CD8-positive, alpha-beta memory T cell (primary cell): ENCODE results near the gene KNDC1. TPM values are rescaled to one million over a fixed set of nuclear protein-coding genes. Genes with fewer than 3 reads are reported as not detected.
A peak's percentile ranks its signal among the peaks of the same experiment; 100 is the strongest.

Experiments used
- CTCF ChIA-PET: fragments of 350-600 bp; sonication (Branson Sonifier 250); formaldehyde crosslinking; loops from one replicate; lab custom pipeline; 2021; ENCODE audit warnings: antibody characterized with exemption; lab: Charles Lee
- POLR2A ChIA-PET: fragments of 350-600 bp; sonication (Branson Sonifier 250); formaldehyde crosslinking; loops from one replicate; lab custom pipeline; 2021; ENCODE audit warnings: antibody characterized with exemption; lab: Charles Lee
- DNase-seq, 5 donors: peaks; one replicate each; pipeline versions ENCODE4 v3.0.0 to v3.0.0-alpha.2; 2020 to 2022; ENCODE audit warnings: mixed read lengths in 1 of 5
- H3K27ac ChIP-seq: one replicate; pipeline ENCODE4 v1.7.0; 2013; ENCODE audit warnings: low read depth, mild to moderate bottlenecking, low read length, moderate library complexity
- H3K27me3 ChIP-seq: 2 replicates; pipeline ENCODE4 v1.7.0; 2013; ENCODE audit warnings: low read length, mild to moderate bottlenecking; ENCODE audit not compliant: insufficient read depth, poor library complexity, severe bottlenecking
- H3K36me3 ChIP-seq: 2 replicates; pipeline ENCODE4 v1.7.0; 2013; ENCODE audit warnings: mild to moderate bottlenecking, low read length, moderate library complexity; ENCODE audit not compliant: insufficient read depth
- H3K4me1 ChIP-seq: 2 replicates; pipeline ENCODE4 v1.7.0; 2013; ENCODE audit warnings: mild to moderate bottlenecking, low read length, moderate library complexity; ENCODE audit not compliant: insufficient read depth
- H3K4me3 ChIP-seq: 2 replicates; pipeline ENCODE4 v1.7.0; 2013; ENCODE audit warnings: mild to moderate bottlenecking, low read length
- H3K9me3 ChIP-seq: 2 replicates; pipeline ENCODE4 v1.7.0; 2013; ENCODE audit warnings: mild to moderate bottlenecking, low read length
- H3K27ac Mint-ChIP-seq, 8 donors: one replicate each; pipeline ENCODE4 v1.8.0; 2020 to 2021; ENCODE audit warnings: mixed read lengths in 8 of 8, mild to moderate bottlenecking in 6 of 8, inconsistent platforms in 3 of 8, moderate library complexity in 3 of 8
- H3K27me3 Mint-ChIP-seq, 2 donors: one replicate each; pipeline ENCODE4 v1.8.0; 2020 to 2021; ENCODE audit warnings: mixed read lengths in 2 of 2, mild to moderate bottlenecking in 1 of 2, moderate library complexity in 1 of 2
- H3K36me3 Mint-ChIP-seq, 3 donors: one replicate each; pipeline ENCODE4 v1.8.0; 2020 to 2021; ENCODE audit warnings: mixed read lengths in 3 of 3, inconsistent platforms in 1 of 3, mild to moderate bottlenecking in 1 of 3
- H3K4me1 Mint-ChIP-seq, 3 donors: one replicate each; pipeline ENCODE4 v1.8.0; 2020 to 2021; ENCODE audit warnings: mixed read lengths in 3 of 3, inconsistent platforms in 1 of 3, mild to moderate bottlenecking in 1 of 3
- H3K4me3 Mint-ChIP-seq, 7 donors: one replicate each; pipeline ENCODE4 v1.8.0; 2020 to 2021; ENCODE audit warnings: mixed read lengths in 7 of 7, mild to moderate bottlenecking in 6 of 7, moderate library complexity in 4 of 7, inconsistent platforms in 2 of 7
- H3K9me3 Mint-ChIP-seq, 5 donors: one replicate each; pipeline ENCODE4 v1.8.0; 2020 to 2022; ENCODE audit warnings: mixed read lengths in 5 of 5, mild to moderate bottlenecking in 3 of 5, moderate library complexity in 2 of 5, inconsistent platforms in 1 of 5
- polyA plus RNA-seq: library from polyadenylated mRNA; unstranded; fragments of 300-500 nt; fragmentation: Illumina TruSeq; gene quantifications from one replicate; pipeline ENCODE4 v1.2.3, GENCODE V29; 2021
- total RNA-seq, 2 experiments: library from RNA; stranded (reverse); gene quantifications; one replicate each; pipeline ENCODE4 v1.2.3, GENCODE V29; 2021

Gene KNDC1
- total and polyA plus RNA-seq, 3 experiments from 2014 or later: 0.05 TPM; not detected in 2

DNA sequence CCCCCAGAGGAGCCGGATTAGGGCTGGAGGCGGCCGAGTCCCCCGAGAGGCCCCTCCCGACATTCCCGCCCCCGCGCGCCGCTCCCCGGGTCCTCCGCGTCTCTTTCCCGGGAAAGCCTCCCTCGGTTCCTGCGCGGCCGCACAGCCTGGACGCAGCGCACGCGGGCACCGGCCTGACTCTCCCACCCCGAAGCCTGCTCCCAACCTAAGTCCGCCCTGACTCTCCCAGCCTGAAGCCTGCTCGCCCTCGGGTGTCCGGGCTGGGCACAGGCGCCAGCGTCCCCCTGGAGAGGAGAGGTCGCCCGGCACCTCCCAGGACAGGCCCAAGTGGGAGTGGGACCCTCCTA is 77.2 kb downstream of the KNDC1 start:
- Mint-ChIP-seq H3K9me3 (no peaks in the 10 kb centered on the region), H3K36me3 (no peaks in the 10 kb centered on the region), H3K27me3 (peaks cover 27 to 55% of the 10 kb centered on the region in 2 donors), H3K4me3 (peak overlapping the region in 2 of 7 donors; percentile 12 to 26), H3K4me1 (peaks cover 14 to 31% (median 20%) of the 10 kb centered on the region in 3 donors), H3K27ac (no peak overlapping the region)
- H3K9me3 ChIP-seq: no peaks in the 10 kb centered on the region
- no peak overlapping the region for H3K27ac ChIP-seq
- no peak overlapping the region for H3K4me3 ChIP-seq
- no peak for DNase-seq
- H3K36me3 ChIP-seq: no peaks in the 10 kb centered on the region
- ChIA-PET POLR2A (no interaction called here), CTCF (no interaction called here)
- H3K4me1 ChIP-seq: peaks cover 15% of the 10 kb centered on the region
- H3K27me3 ChIP-seq: peaks cover 11% of the 10 kb centered on the region

DNA sequence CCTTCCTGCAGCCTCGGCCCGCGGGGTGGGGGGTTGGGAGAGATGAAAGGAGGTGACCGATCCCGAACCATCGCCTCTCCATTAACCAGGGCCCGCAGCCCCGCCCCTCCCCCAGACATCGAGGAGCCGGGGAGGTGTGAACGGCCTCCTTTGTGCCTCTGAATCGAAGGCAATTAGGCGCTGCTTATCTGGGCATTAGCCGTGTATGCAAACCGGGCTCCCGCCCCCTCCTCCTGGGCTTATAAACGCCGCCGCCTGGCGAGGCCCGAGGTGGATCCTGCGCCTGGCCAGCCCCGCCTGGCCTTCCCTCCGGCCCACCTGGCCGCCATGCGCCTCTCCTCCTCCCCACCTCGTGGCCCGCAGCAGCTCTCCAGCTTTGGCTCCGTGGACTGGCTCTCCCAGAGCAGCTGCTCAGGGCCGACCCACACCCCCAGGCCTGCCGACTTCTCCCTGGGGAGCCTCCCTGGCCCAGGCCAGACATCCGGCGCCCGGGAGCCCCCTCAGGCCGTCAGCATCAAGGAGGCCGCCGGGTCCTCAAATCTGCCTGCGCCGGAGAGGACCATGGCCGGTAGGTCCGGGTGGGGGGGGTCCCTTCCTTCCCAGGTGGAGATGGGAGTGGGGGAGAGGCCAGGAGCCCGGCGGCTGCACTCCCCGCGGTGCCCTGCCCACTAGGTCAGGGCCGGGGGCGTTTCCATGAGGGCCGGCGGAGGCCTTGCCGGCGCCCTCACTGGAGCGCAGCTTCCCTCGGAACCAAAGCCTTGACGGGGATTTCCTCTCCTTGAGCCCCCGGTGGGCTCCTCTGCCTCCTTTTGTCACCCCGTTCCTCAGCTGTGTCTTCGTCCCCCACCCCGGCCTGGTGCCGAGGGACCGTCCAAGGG is 77.8 kb downstream of the KNDC1 start, which contains the start of gene VENTX:
Gene VENTX, plus strand, starts transcription at position 268 of the 878 bp plus-strand sequence. Its CDS starts 60 bp downstream, at position 328.
- Histone ChIP-seq H3K36me3 (no peaks in the 10 kb centered on the region), H3K4me1 (peaks cover 15% of the 10 kb centered on the region), H3K4me3 (no peak within 1 kb of the TSS), H3K9me3 (no peaks in the 10 kb centered on the region), H3K27ac (no peak within 1 kb of the TSS), H3K27me3 (peaks cover 13% of the 10 kb centered on the region)
- Mint-ChIP-seq H3K27ac (no peak within 1 kb of the TSS), H3K4me3 (peak within 1 kb of the TSS in 6 of 7 donors; percentile 12 to 73 (median 32)), H3K4me1 (peaks cover 14 to 35% (median 23%) of the 10 kb centered on the region in 3 donors), H3K27me3 (peaks cover 27 to 59% of the 10 kb centered on the region in 2 donors), H3K36me3 (no peaks in the 10 kb centered on the region), H3K9me3 (no peaks in the 10 kb centered on the region)
- POLR2A ChIA-PET: no interaction called here
- CTCF ChIA-PET: no interaction called here
- no peak for DNase-seq

DNA sequence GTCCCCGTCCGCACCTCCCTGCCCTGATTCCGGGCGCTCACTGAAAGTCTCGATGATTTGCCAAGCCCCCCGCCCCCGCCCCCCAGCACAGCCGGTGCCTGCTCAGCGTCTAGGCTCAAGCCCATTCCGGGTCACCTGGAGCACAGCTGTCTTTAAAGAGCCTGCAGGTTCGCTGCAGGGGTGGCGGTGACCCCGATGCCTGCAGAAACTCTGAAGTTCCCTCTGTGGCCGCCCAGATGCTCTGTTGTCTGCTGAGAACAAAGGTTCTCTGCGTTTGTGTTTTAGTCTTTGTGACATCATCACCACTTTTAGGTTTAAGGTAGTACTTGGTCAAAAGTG is 78.4 kb downstream of the KNDC1 start:
- H3K9me3 Mint-ChIP-seq: no peaks in the 10 kb centered on the region
- Histone ChIP-seq H3K9me3 (no peaks in the 10 kb centered on the region), H3K36me3 (no peaks in the 10 kb centered on the region), H3K4me1 (peaks cover 15% of the 10 kb centered on the region), H3K27me3 (peaks cover 16% of the 10 kb centered on the region), H3K4me3 (no peak overlapping the region), H3K27ac (no peak overlapping the region)
- H3K27ac Mint-ChIP-seq: no peak overlapping the region
- H3K27me3 Mint-ChIP-seq: peaks cover 26 to 59% of the 10 kb centered on the region in 2 donors
- DNase-seq: no peak
- peaks cover 14 to 38% (median 26%) of the 10 kb centered on the region in 3 donors for H3K4me1 Mint-ChIP-seq
- ChIA-PET CTCF (no interaction called here), POLR2A (no interaction called here)
- no peaks in the 10 kb centered on the region for H3K36me3 Mint-ChIP-seq
- peak overlapping the region in 4 of 7 donors; percentile 13 to 73 (median 46) for H3K4me3 Mint-ChIP-seq

DNA sequence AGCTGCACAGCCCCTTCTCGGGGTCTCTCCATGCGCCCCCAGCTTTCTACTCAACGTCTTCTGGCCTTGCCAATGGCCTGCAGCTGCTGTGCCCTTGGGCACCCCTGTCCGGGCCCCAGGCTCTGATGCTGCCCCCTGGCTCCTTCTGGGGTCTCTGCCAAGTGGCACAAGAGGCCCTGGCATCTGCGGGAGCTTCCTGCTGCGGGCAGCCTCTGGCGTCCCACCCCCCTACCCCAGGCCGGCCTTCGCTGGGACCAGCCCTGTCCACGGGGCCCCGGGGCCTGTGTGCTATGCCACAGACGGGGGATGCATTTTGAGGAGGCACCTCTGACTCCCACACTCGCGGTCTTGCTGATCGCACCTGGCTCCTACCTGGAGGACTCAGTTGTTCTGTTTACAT is 80.0 kb downstream of the KNDC1 start:
- ChIA-PET POLR2A (no interaction called here), CTCF (no interaction called here)
- Mint-ChIP-seq H3K9me3 (no peaks in the 10 kb centered on the region), H3K36me3 (no peaks in the 10 kb centered on the region), H3K27me3 (peaks cover 20 to 48% of the 10 kb centered on the region in 2 donors), H3K27ac (no peak overlapping the region), H3K4me3 (no peak overlapping the region), H3K4me1 (peaks cover 14 to 35% (median 23%) of the 10 kb centered on the region in 3 donors)
- Histone ChIP-seq H3K4me3 (no peak overlapping the region), H3K27ac (no peak overlapping the region), H3K4me1 (peaks cover 15% of the 10 kb centered on the region), H3K27me3 (peaks cover 16% of the 10 kb centered on the region), H3K36me3 (no peaks in the 10 kb centered on the region), H3K9me3 (no peaks in the 10 kb centered on the region)
- DNase-seq: no peak

DNA sequence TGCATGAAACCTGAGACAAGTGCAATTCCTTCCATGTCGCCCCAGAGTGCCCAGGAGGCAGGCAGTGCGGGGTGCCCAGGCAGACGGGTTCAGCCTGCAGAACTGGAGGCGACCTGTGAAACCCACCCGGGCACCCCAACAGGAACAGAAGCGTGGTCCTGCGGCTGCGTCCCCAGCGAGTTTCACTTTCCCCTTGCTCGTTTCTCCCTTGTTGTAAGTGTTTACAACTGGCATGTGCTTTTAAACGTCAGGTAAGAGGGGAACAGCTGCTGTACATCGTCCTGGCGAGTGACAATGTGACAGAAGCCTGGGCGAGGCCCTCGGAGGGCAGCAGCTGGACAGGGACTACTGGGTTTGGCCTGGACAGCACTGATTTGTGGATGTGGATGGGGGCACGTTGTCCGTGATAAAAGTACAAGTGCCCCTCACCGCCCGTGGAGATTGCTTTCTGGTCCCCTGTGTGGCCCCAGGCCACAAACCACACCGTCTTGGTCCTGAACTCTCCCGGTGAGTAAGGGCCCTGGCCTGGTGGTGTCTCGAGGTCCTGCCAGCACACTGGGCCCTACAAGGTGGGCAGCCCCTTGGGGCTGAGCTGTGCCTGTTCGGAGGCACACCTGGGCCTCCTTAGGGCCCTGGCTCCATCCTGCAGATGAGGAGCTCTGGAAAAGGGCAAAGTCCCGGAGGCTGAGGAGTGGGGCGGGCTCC is 81.6 kb downstream of the KNDC1 start:
- peak overlapping the region; percentile 71 to 93 (median 84) for H3K4me3 Mint-ChIP-seq
- Histone ChIP-seq H3K36me3 (no peaks in the 10 kb centered on the region), H3K27me3 (peaks cover 12% of the 10 kb centered on the region), H3K27ac (no peak overlapping the region), H3K4me3 (peak overlapping the region; percentile 53), H3K4me1 (peaks cover 15% of the 10 kb centered on the region), H3K9me3 (no peaks in the 10 kb centered on the region)
- H3K27ac Mint-ChIP-seq: peak overlapping the region in 3 of 8 donors; percentile 39 to 63 (median 53)
- POLR2A ChIA-PET: interaction anchor here (0.6 kb wide), 1 partner anchor 36 kb away, joined by 3 read pairs; no protein-coding TSS in a partner anchor
- H3K27me3 Mint-ChIP-seq: peaks cover 20 to 45% of the 10 kb centered on the region in 2 donors
- CTCF ChIA-PET: interaction anchor here (0.9 to 1.1 kb wide), 2 partner anchors 17 to 18 kb away, joined by 3 read pairs; no protein-coding TSS in a partner anchor
- DNase-seq: no peak
- no peaks in the 10 kb centered on the region for H3K36me3 Mint-ChIP-seq
- peaks cover 14 to 29% (median 20%) of the 10 kb centered on the region in 3 donors for H3K4me1 Mint-ChIP-seq
- no peaks in the 10 kb centered on the region for H3K9me3 Mint-ChIP-seq

DNA sequence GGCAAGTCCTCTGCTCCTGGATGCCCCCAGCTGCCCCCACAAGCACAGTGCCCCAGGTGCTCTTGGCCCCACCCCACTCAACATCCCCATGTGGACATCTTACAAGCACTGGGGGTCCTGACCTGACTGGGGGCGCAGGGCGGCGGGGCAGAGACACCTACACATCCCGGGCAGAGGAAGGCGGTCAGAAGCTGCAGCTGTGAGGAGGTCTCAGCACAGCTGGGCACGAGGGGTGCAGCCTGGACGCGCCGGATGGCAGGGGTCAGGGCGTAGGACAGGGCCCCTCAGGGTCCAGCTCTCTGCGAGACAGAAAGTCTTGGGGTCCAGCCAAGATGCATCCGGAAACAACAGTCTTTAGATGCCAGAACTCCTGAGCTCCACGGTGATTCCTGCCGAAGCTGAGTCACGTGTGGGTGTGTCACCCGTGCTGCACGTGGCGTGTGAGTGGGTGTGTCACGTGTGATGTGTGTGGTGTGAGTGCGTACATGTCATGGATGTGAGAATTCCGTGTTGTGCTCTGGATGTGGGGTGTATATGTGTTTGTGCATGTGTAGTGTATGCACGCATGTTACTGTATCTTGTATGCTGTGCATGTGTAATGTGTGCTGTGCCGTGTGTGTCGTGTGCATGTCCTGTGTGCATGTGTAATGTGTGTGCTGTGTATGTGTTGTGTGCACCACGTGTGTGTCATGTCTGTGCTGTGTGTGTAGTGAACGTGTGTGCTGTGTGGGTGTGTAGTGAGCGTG is 82.8 kb downstream of the KNDC1 start:
- POLR2A ChIA-PET: no interaction called here
- DNase-seq: no peak
- Histone ChIP-seq H3K9me3 (no peaks in the 10 kb centered on the region), H3K4me1 (peaks cover 15% of the 10 kb centered on the region), H3K36me3 (no peaks in the 10 kb centered on the region), H3K27me3 (peaks cover 12% of the 10 kb centered on the region), H3K4me3 (no peak overlapping the region), H3K27ac (no peak overlapping the region)
- peaks cover 14 to 32% (median 20%) of the 10 kb centered on the region in 3 donors for H3K4me1 Mint-ChIP-seq
- no peaks in the 10 kb centered on the region for H3K9me3 Mint-ChIP-seq
- H3K36me3 Mint-ChIP-seq: no peaks in the 10 kb centered on the region
- H3K4me3 Mint-ChIP-seq: peak overlapping the region in 5 of 7 donors; percentile 10 to 60 (median 47)
- no peak overlapping the region for H3K27ac Mint-ChIP-seq
- H3K27me3 Mint-ChIP-seq: peaks cover 22 to 49% of the 10 kb centered on the region in 2 donors
- CTCF ChIA-PET: interaction anchor here (1.3 kb wide), 1 partner anchor 65 kb away, joined by 4 read pairs; no protein-coding TSS in a partner anchor

DNA sequence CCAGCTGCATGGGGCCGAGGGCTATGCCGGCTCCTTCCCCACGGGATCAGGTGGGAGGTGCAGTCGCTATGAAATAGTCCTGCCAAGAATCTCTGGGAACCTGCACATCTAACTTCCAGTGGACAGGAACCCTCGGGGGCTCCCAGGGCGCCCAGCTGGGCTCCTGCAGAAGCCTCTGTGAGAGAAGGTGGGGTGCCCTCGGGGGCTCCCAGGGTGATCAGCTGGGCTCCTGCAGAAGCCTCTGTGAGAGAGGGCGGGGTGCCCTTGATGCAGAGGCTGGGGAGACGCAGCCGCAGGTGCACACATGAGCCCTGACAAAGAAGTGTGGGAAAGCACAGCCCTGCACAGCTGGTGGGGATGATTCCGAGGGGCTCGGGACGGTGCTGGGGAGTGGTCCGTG is 83.6 kb downstream of the KNDC1 start:
- no peak overlapping the region for H3K4me3 Mint-ChIP-seq
- Histone ChIP-seq H3K4me1 (peaks cover 15% of the 10 kb centered on the region), H3K9me3 (no peaks in the 10 kb centered on the region), H3K36me3 (no peaks in the 10 kb centered on the region), H3K27ac (no peak overlapping the region), H3K4me3 (no peak overlapping the region), H3K27me3 (peaks cover 12% of the 10 kb centered on the region)
- ChIA-PET POLR2A (no interaction called here), CTCF (interaction anchor here (1.3 kb wide), 1 partner anchor 64 kb away, joined by 4 read pairs; no protein-coding TSS in a partner anchor)
- H3K9me3 Mint-ChIP-seq: no peaks in the 10 kb centered on the region
- no peak for DNase-seq
- H3K27ac Mint-ChIP-seq: no peak overlapping the region
- H3K4me1 Mint-ChIP-seq: peaks cover 14 to 30% (median 20%) of the 10 kb centered on the region in 3 donors
- H3K27me3 Mint-ChIP-seq: peaks cover 22 to 45% of the 10 kb centered on the region in 2 donors
- H3K36me3 Mint-ChIP-seq: no peaks in the 10 kb centered on the region
